NCI-H2227 (cell line): ENCODE results near the gene ARPC1A.
A peak's percentile ranks its signal among the peaks of the same experiment; 100 is the strongest.
"Not testable (repeated sequence)": the region's sequence is repeated elsewhere in the genome, so short reads cannot be mapped to it uniquely, and the experiment has no call there.

Source experiments
- DNase-seq: peaks from one replicate; lab custom pipeline; 2025; ENCODE audit not compliant: unreplicated experiment; lab: John Stamatoyannopoulos, UW

Gene ARPC1A

GRCh38 chr7:99325592-99326407 is at the start of gene ARPC1A:
ARPC1A (plus strand) TSS chr7:99325898; CDS start chr7:99333354, 7,456 bp downstream.
- peak; percentile 97 for DNase-seq

- DNase-seq, result no peak
Observed at GRCh38 chr7:99278180-99278579, 47.5 kb upstream of the ARPC1A start.

GRCh38 chr7:99284165-99284564 is 41.5 kb upstream of the ARPC1A start:
- not testable (repeated sequence) for DNase-seq

- DNase-seq, result no peak
Observed at GRCh38 chr7:99287779-99288534, 37.7 kb upstream of the ARPC1A start.

- DNase-seq, result no peak
Observed at GRCh38 chr7:99289185-99289584, 36.5 kb upstream of the ARPC1A start.

GRCh38 chr7:99290148-99290547 is 35.5 kb upstream of the ARPC1A start:
- DNase-seq, result not testable (repeated sequence)

GRCh38 chr7:99290980-99291607 is 34.6 kb upstream of the ARPC1A start:
- DNase-seq, result peak; percentile 84

- DNase-seq, result no peak
Observed at GRCh38 chr7:99292127-99292526, 33.6 kb upstream of the ARPC1A start.

- DNase-seq, result no peak
Observed at GRCh38 chr7:99293167-99293566, 32.5 kb upstream of the ARPC1A start.

- DNase-seq, result no peak
Observed at GRCh38 chr7:99293650-99294049, 32.0 kb upstream of the ARPC1A start.

GRCh38 chr7:99296471-99296870 is 29.2 kb upstream of the ARPC1A start:
- DNase-seq, result no peak

GRCh38 chr7:99301496-99301895 is 24.2 kb upstream of the ARPC1A start:
- DNase-seq, result no peak

- no peak for DNase-seq
Observed at GRCh38 chr7:99305473-99306260, 20.0 kb upstream of the ARPC1A start.

GRCh38 chr7:99308461-99309074 is 17.1 kb upstream of the ARPC1A start:
- DNase-seq, result no peak

- DNase-seq, result no peak
Observed at GRCh38 chr7:99309111-99309510, 16.6 kb upstream of the ARPC1A start.

- no peak for DNase-seq
Observed at GRCh38 chr7:99310004-99310403, 15.7 kb upstream of the ARPC1A start.

GRCh38 chr7:99311702-99312101 is 14.0 kb upstream of the ARPC1A start:
- no peak for DNase-seq

GRCh38 chr7:99312316-99313203 is 13.1 kb upstream of the ARPC1A start:
- peak; percentile 84 for DNase-seq

GRCh38 chr7:99313204-99313573 is 12.5 kb upstream of the ARPC1A start:
- DNase-seq, result no peak

GRCh38 chr7:99314504-99314903 is 11.2 kb upstream of the ARPC1A start:
- DNase-seq, result no peak
